Epithelial cell of esophagus (primary cell): ENCODE measurements around the gene CXCL17.

Experiments used
- DNase-seq: peaks from one replicate; pipeline ENCODE4 v3.0.0; 2010; ENCODE audit warnings: low read depth
- H3K4me3 ChIP-seq: 2 replicates; pipeline ENCODE4 v1.5.1; 2011; ENCODE audit warnings: mild to moderate bottlenecking, low read length, control low read depth
- CTCF ChIP-seq: IDR thresholded peaks from 2 replicates; pipeline ENCODE4 v1.5.1; 2011; ENCODE audit warnings: low read depth, mild to moderate bottlenecking, low read length, control low read depth, inconsistent platforms; ENCODE audit not compliant: insufficient read depth; ENCODE audit errors: missing control alignments

Gene CXCL17

GRCh38 chr19:42386974-42387707, 55.6 kb downstream of the CXCL17 start:
- DNase-seq = peak; percentile 76
- TF ChIP-seq CTCF = peak; percentile 58
- peak overlapping the region; percentile 45 for H3K4me3 ChIP-seq

GRCh38 chr19:42380155-42380554, 62.6 kb downstream of the CXCL17 start:
- H3K4me3 ChIP-seq = no peak overlapping the region
- DNase-seq = no peak
- TF ChIP-seq CTCF = no peak
